Caco-2 (cell line): ENCODE results near the gene HIPK2. TPM values are rescaled to one million over a fixed set of nuclear protein-coding genes. Genes with fewer than 3 reads are reported as not detected.

Experiments used
- BruUV-seq: library from RNA; stranded (reverse); fragments of 400-500 nt; replicated peaks from 2 replicates; lab custom pipeline; 2021; lab: Mats Ljungman, UMichigan
- CTCF ChIA-PET: fragments of 300-600 bp; sonication (Branson Sonifier 250); formaldehyde crosslinking; loops from one replicate; lab custom pipeline; 2022; ENCODE audit warnings: antibody characterized with exemption; lab: Charles Lee
- POLR2A ChIA-PET: fragments of 300-600 bp; sonication (Branson Sonifier 250); formaldehyde crosslinking; loops from one replicate; lab custom pipeline; 2022; ENCODE audit warnings: antibody characterized with exemption; lab: Charles Lee
- DNase-seq, 2 experiments: peaks; one replicate each; pipeline versions ENCODE4 v3.0.0 to v3.0.0-alpha.2; 2020 to 2022
- H3K27me3 ChIP-seq: replicated peaks from 2 replicates; pipeline ENCODE4 v1.6.0; 2011; ENCODE audit warnings: low read length; ENCODE audit not compliant: control insufficient read depth, insufficient read depth
- H3K36me3 ChIP-seq: 2 replicates; pipeline ENCODE4 v1.5.1; 2011; ENCODE audit warnings: low read length; ENCODE audit not compliant: control insufficient read depth, insufficient read depth
- H3K4me1 ChIP-seq: fragments of 250-450 bp; sonication (Bioruptor Pico); 2 replicates; pipeline ENCODE4 v1.5.1; 2020; ENCODE audit warnings: mild to moderate bottlenecking
- H3K4me3 ChIP-seq: 2 replicates; pipeline ENCODE4 v1.5.1; 2011; ENCODE audit warnings: low read depth, mild to moderate bottlenecking, control low read depth, low read length
- H3K9me3 ChIP-seq: fragments of 250-450 bp; sonication (Bioruptor Pico); 2 replicates; pipeline ENCODE4 v1.5.1; 2020; ENCODE audit warnings: mild to moderate bottlenecking, moderate library complexity
- H3K27ac Mint-ChIP-seq: one replicate; pipeline ENCODE4 v1.8.0; 2022; ENCODE audit warnings: mixed read lengths; ENCODE audit not compliant: unreplicated experiment
- H3K27me3 Mint-ChIP-seq: one replicate; pipeline ENCODE4 v1.8.0; 2022; ENCODE audit warnings: mixed read lengths; ENCODE audit not compliant: insufficient read depth, unreplicated experiment
- H3K36me3 Mint-ChIP-seq: one replicate; pipeline ENCODE4 v1.8.0; 2022; ENCODE audit warnings: mild to moderate bottlenecking, mixed read lengths; ENCODE audit not compliant: insufficient read depth, unreplicated experiment
- H3K4me1 Mint-ChIP-seq: one replicate; pipeline ENCODE4 v1.8.0; 2022; ENCODE audit warnings: low read depth, mixed read lengths; ENCODE audit not compliant: unreplicated experiment
- H3K4me3 Mint-ChIP-seq: one replicate; pipeline ENCODE4 v1.8.0; 2022; ENCODE audit warnings: mild to moderate bottlenecking, moderate library complexity, mixed read lengths; ENCODE audit not compliant: unreplicated experiment
- H3K9me3 Mint-ChIP-seq: one replicate; pipeline ENCODE4 v1.8.0; 2022; ENCODE audit warnings: mixed read lengths; ENCODE audit not compliant: unreplicated experiment
- CTCF ChIP-seq, 2 experiments: fragments of 200-600 bp in 1 of 2; IDR thresholded peaks; 1 replicate in 1 of 2; 2 replicates in 1 of 2; pipeline versions ENCODE4 v1.5.1 to v1.8.0; 2011 to 2022; ENCODE audit warnings: antibody characterized with exemption in 1 of 2, control low read depth in 1 of 2, inconsistent platforms in 1 of 2, low read depth in 1 of 2, low read length in 1 of 2, mild to moderate bottlenecking in 1 of 2, moderate library complexity in 1 of 2; ENCODE audit not compliant: insufficient read depth in 1 of 2, severe bottlenecking in 1 of 2, unreplicated experiment in 1 of 2
- intact Hi-C: fragments of 100-400 bp; cut with micrococcal nuclease; formaldehyde crosslinking; loops from one replicate; pipeline ENCODE4 v1.10.0; 2022; ENCODE audit not compliant: unreplicated experiment
- total RNA-seq: library from RNA; stranded (reverse); gene quantifications from 2 replicates; pipeline ENCODE4 v1.2.3, GENCODE V29; 2022

Gene HIPK2
- total RNA-seq, 1 experiment from 2014 or later: 42.8 TPM

GRCh38 chr7:139769066-139769465 is 8.7 kb downstream of the HIPK2 start:
- Histone ChIP-seq H3K4me1 (no peaks in the 10 kb centered on the region; the same call in 1 of the 2 replicates), H3K36me3 (no peaks in the 10 kb centered on the region), H3K27me3 (no peaks in the 10 kb centered on the region), H3K9me3 (no peaks in the 10 kb centered on the region), H3K4me3 (no peak overlapping the region)
- H3K4me1 Mint-ChIP-seq: peaks cover 15% of the 10 kb centered on the region
- no TSS peak for BruUV-seq
- intact Hi-C loops: no loop called here
- H3K27me3 Mint-ChIP-seq: no peaks in the 10 kb centered on the region
- no peaks in the 10 kb centered on the region for H3K9me3 Mint-ChIP-seq
- POLR2A ChIA-PET: no interaction called here
- H3K36me3 Mint-ChIP-seq: peaks cover 4% of the 10 kb centered on the region
- no peak for TF ChIP-seq CTCF (IDR thresholded peaks at IDR 0.05; ENCODE audit: insufficient read depth in 1 of 2, low read depth in 1 of 2, low read length in 1 of 2, severe bottlenecking in 1 of 2, unreplicated experiment in 1 of 2)
- no peak for DNase-seq
- CTCF ChIA-PET: no interaction called here
- no peak overlapping the region for H3K27ac Mint-ChIP-seq
- H3K4me3 Mint-ChIP-seq: no peak overlapping the region

- ChIA-PET POLR2A (no interaction called here), CTCF (no interaction called here)
- Mint-ChIP-seq H3K9me3 (no peaks in the 10 kb centered on the region), H3K27me3 (no peaks in the 10 kb centered on the region), H3K27ac (no peak overlapping the region), H3K4me3 (no peak overlapping the region), H3K36me3 (peaks cover 4% of the 10 kb centered on the region), H3K4me1 (peaks cover 15% of the 10 kb centered on the region)
- no peak for TF ChIP-seq CTCF (IDR thresholded peaks at IDR 0.05; ENCODE audit: insufficient read depth in 1 of 2, low read depth in 1 of 2, low read length in 1 of 2, severe bottlenecking in 1 of 2, unreplicated experiment in 1 of 2)
- H3K36me3 ChIP-seq: no peaks in the 10 kb centered on the region
- H3K9me3 ChIP-seq: no peaks in the 10 kb centered on the region
- H3K27me3 ChIP-seq: no peaks in the 10 kb centered on the region
- H3K4me1 ChIP-seq: no peaks in the 10 kb centered on the region; the same call in 1 of the 2 replicates
- DNase-seq: no peak
- intact Hi-C loops: no loop called here
- H3K4me3 ChIP-seq: no peak overlapping the region
- BruUV-seq: no TSS peak
Measured at GRCh38 chr7:139768249-139768824, 9.5 kb downstream of the HIPK2 start.

GRCh38 chr7:139767561-139767982 is 10.2 kb downstream of the HIPK2 start:
- Mint-ChIP-seq H3K27ac (no peak overlapping the region), H3K9me3 (no peaks in the 10 kb centered on the region), H3K4me1 (peaks cover 15% of the 10 kb centered on the region), H3K4me3 (no peak overlapping the region), H3K36me3 (peaks cover 4% of the 10 kb centered on the region), H3K27me3 (no peaks in the 10 kb centered on the region)
- intact Hi-C loops: no loop called here
- CTCF ChIA-PET: no interaction called here
- no peak for DNase-seq
- no peaks in the 10 kb centered on the region for H3K9me3 ChIP-seq
- no peak for TF ChIP-seq CTCF (IDR thresholded peaks at IDR 0.05; ENCODE audit: insufficient read depth in 1 of 2, low read depth in 1 of 2, low read length in 1 of 2, severe bottlenecking in 1 of 2, unreplicated experiment in 1 of 2)
- no peak overlapping the region for H3K4me3 ChIP-seq
- no peaks in the 10 kb centered on the region for H3K36me3 ChIP-seq
- no TSS peak for BruUV-seq
- POLR2A ChIA-PET: no interaction called here
- no peaks in the 10 kb centered on the region; the same call in 1 of the 2 replicates for H3K4me1 ChIP-seq
- H3K27me3 ChIP-seq: no peaks in the 10 kb centered on the region
